AG09309 (cell line): ENCODE measurements around the gene KRIT1.

ENCODE experiments used
- DNase-seq: peaks from one replicate; pipeline ENCODE4 v3.0.0-alpha.2; 2010; ENCODE audit warnings: low read depth
- H3K4me3 ChIP-seq: 2 replicates; pipeline ENCODE4 v1.5.1; 2011; ENCODE audit warnings: mild to moderate bottlenecking, low read depth, low read length, moderate library complexity; ENCODE audit not compliant: control insufficient read depth
- CTCF ChIP-seq: IDR thresholded peaks from 2 replicates; pipeline ENCODE4 v1.5.1; 2011; ENCODE audit warnings: mild to moderate bottlenecking, low read depth, low read length, inconsistent platforms; ENCODE audit not compliant: insufficient read depth, control insufficient read depth; ENCODE audit errors: missing control alignments

KRIT1 gene

GRCh38 chr7:92228742-92229141 lies 17.0 kb downstream of the KRIT1 start:
- H3K4me3 ChIP-seq, result no peak overlapping the region
- DNase-seq, result no peak
- TF ChIP-seq CTCF, result no peak

GRCh38 chr7:92228100-92228499 lies 17.6 kb downstream of the KRIT1 start:
- no peak overlapping the region for H3K4me3 ChIP-seq
- no peak for TF ChIP-seq CTCF
- no peak for DNase-seq

GRCh38 chr7:92226981-92227380 lies 18.7 kb downstream of the KRIT1 start:
- DNase-seq, result no peak
- H3K4me3 ChIP-seq, result no peak overlapping the region
- no peak for TF ChIP-seq CTCF

GRCh38 chr7:92221766-92222165 lies 23.9 kb downstream of the KRIT1 start:
- no peak for TF ChIP-seq CTCF
- no peak for DNase-seq
- no peak overlapping the region for H3K4me3 ChIP-seq

- DNase-seq, result no peak
- no peak for TF ChIP-seq CTCF
Measured at GRCh38 chr7:92206672-92207071, 39.0 kb downstream of the KRIT1 start.

GRCh38 chr7:92205987-92206386 lies 39.7 kb downstream of the KRIT1 start:
- TF ChIP-seq CTCF, result no peak
- DNase-seq, result no peak
- no peak overlapping the region for H3K4me3 ChIP-seq

More at GRCh38 chr7:92206672-92207071, 39.0 kb downstream of the KRIT1 start:
- H3K4me3 ChIP-seq, result no peak overlapping the region

- TF ChIP-seq CTCF, result no peak
- no peak overlapping the region for H3K4me3 ChIP-seq
- no peak for DNase-seq
Measured at GRCh38 chr7:92200791-92201190, 44.9 kb downstream of the KRIT1 start.
